K562 (cell line): ENCODE measurements around the gene TERT. TPM values are rescaled to one million over a fixed set of nuclear protein-coding genes. Genes with fewer than 3 reads are reported as not detected.

Experiments
- ATAC-seq: fragments of 200-7000 bp; cut with Tn5 transposase; 3 replicates; pipeline ENCODE4 v1.9.1; 2020; ENCODE audit warnings: moderate library complexity
- BruUV-seq: library from RNA; stranded (reverse); fragments of 400-500 nt; replicated peaks from 2 replicates; lab custom pipeline; 2021; lab: Mats Ljungman, UMichigan
- CTCF ChIA-PET: fragments of 300-600 bp; formaldehyde crosslinking; extraction: SDS; loops from one replicate; lab custom pipeline; 2021; ENCODE audit warnings: low intra/inter-chr PET ratio; lab: Yijun Ruan, JAX
- POLR2A ChIA-PET: fragments of 300-600, 350-650 bp; sonication (Branson Sonifier 250); formaldehyde crosslinking; extraction: SDS; loops from one replicate; lab custom pipeline; 2021; ENCODE audit warnings: antibody characterized with exemption, inconsistent platforms; lab: Yijun Ruan, JAX
- DNase-seq, 4 experiments: peaks; one replicate each; pipeline versions ENCODE4 v3.0.0 to v3.0.0-alpha.2; 2011 to 2018; ENCODE audit warnings: low spot score in 3 of 4, mixed read lengths in 3 of 4; ENCODE audit errors: extremely low read depth in 1 of 4
- FAIRE-seq: peaks from 2 replicates; lab custom pipeline; 2011; peaks lifted over from hg19 to GRCh38; lab: Jason Lieb, UNC
- H2AFZ ChIP-seq: 2 replicates; pipeline ENCODE4 v1.6.0; 2011; ENCODE audit warnings: low read depth, low read length, control low read depth, inconsistent platforms
- H3K27ac ChIP-seq: fragments of 200-600 bp; 3 replicates; pipeline ENCODE4 v1.8.0; 2011; ENCODE audit warnings: low read depth, mild to moderate bottlenecking, control low read depth, inconsistent platforms, low read length, moderate library complexity, mixed read lengths; ENCODE audit errors: extremely low read depth
- H3K27me3 ChIP-seq, 2 experiments: fragments of 300-600 bp in 1 of 2; 2 replicates in 1 of 2; 3 replicates in 1 of 2; pipeline versions ENCODE4 v1.6.0 to v1.8.0; 2011; ENCODE audit warnings: inconsistent platforms in 2 of 2, low read length in 2 of 2, mild to moderate bottlenecking in 1 of 2, mixed read lengths in 1 of 2, moderate library complexity in 1 of 2; ENCODE audit not compliant: control insufficient read depth in 2 of 2, insufficient read depth in 2 of 2
- H3K36me3 ChIP-seq: fragments of 300-600 bp; 3 replicates; pipeline ENCODE4 v1.8.0; 2011; ENCODE audit warnings: mild to moderate bottlenecking, low read length, inconsistent platforms; ENCODE audit not compliant: control insufficient read depth, insufficient read depth
- H3K4me1 ChIP-seq, 2 experiments: fragments of 200-600 bp in 1 of 2; replicated peaks in 1 of 2; 2 replicates in 1 of 2; 3 replicates in 1 of 2; pipeline versions ENCODE4 v1.5.1 to v1.8.0; 2011; ENCODE audit warnings: inconsistent platforms in 2 of 2, low read length in 2 of 2, mild to moderate bottlenecking in 1 of 2, mixed read lengths in 1 of 2, moderate library complexity in 1 of 2; ENCODE audit not compliant: control insufficient read depth in 2 of 2, insufficient read depth in 2 of 2
- H3K4me2 ChIP-seq: 2 replicates; pipeline ENCODE4 v1.6.1; 2011; ENCODE audit warnings: low read length, control low read depth, inconsistent platforms, mixed read lengths; ENCODE audit not compliant: insufficient read depth
- H3K4me3 ChIP-seq: fragments of 200-600 bp; sonication (generic), shearing (Covaris generic); 2 replicates; pipeline ENCODE4 v1.5.1; 2016; ENCODE audit warnings: control low read depth, inconsistent platforms
- H3K79me2 ChIP-seq: fragments of 200-600 bp; 3 replicates; pipeline ENCODE4 v1.8.0; 2011; ENCODE audit warnings: low read length, inconsistent platforms; ENCODE audit not compliant: control insufficient read depth, insufficient read depth
- H3K9ac ChIP-seq, 2 experiments: 2 replicates each; pipeline versions ENCODE4 v1.6.0 to v1.6.1; 2011; ENCODE audit warnings: low read depth in 2 of 2, low read length in 2 of 2, control low read depth in 1 of 2, inconsistent platforms in 1 of 2, mild to moderate bottlenecking in 1 of 2, mixed read lengths in 1 of 2; ENCODE audit not compliant: insufficient read depth in 1 of 2
- H3K9me1 ChIP-seq: one replicate; pipeline ENCODE4 v1.6.0; 2011; ENCODE audit warnings: inconsistent platforms, mild to moderate bottlenecking, low read length, moderate library complexity; ENCODE audit not compliant: control insufficient read depth, insufficient read depth
- H3K9me3 ChIP-seq: replicated peaks from 2 replicates; pipeline ENCODE4 v1.5.1; 2011; ENCODE audit warnings: low read depth, low read length, inconsistent platforms; ENCODE audit not compliant: control insufficient read depth, insufficient read depth
- H4K20me1 ChIP-seq: replicated peaks from 2 replicates; pipeline ENCODE4 v1.6.1; 2011; ENCODE audit warnings: low read length, inconsistent platforms, mixed read lengths; ENCODE audit not compliant: control insufficient read depth, insufficient read depth
- CREB3 ChIP-seq: fragments of 450-650 bp; conservative IDR thresholded peaks from 2 replicates; pipeline ENCODE4 v1.6.1; 2016; ENCODE audit warnings: missing genetic modification characterization, low read depth, mild to moderate bottlenecking, missing compliant biosample characterization, moderate library complexity
- HDAC2 ChIP-seq: fragments of 450-650 bp; IDR thresholded peaks from 2 replicates; pipeline ENCODE4 v1.6.1; 2016; ENCODE audit warnings: mild to moderate bottlenecking
- MGA ChIP-seq: fragments of 450-650 bp; IDR thresholded peaks from 2 replicates; pipeline ENCODE4 v1.6.1; 2016; ENCODE audit warnings: mild to moderate bottlenecking, moderate library complexity
- WHSC1 ChIP-seq: IDR thresholded peaks from one replicate; pipeline ENCODE4 v1.6.1; 2012; ENCODE audit warnings: low read length, control low read depth, inconsistent platforms
- ZFP1 ChIP-seq: fragments of 450-650 bp; formaldehyde crosslinking; IDR thresholded peaks from 2 replicates; pipeline ENCODE4 v1.4.0; 2020; ENCODE audit warnings: mild to moderate bottlenecking, mixed read lengths
- ZFP36 ChIP-seq: fragments of 150-350 bp; IDR thresholded peaks from 2 replicates; pipeline ENCODE4 v1.6.1; 2018; ENCODE audit warnings: low read length, low read depth; ENCODE audit not compliant: partially characterized antibody
- ZNF347 ChIP-seq: fragments of 450-650 bp; formaldehyde crosslinking; IDR thresholded peaks from 2 replicates; pipeline ENCODE4 v1.4.0; 2020; ENCODE audit warnings: low read depth, mild to moderate bottlenecking, moderate library complexity
- ZNF583 ChIP-seq: fragments of 250-450 bp; sonication (Bioruptor Pico); IDR thresholded peaks from 2 replicates; pipeline ENCODE4 v1.4.0; 2020
- WGBS: fragments of 100-300 bp; shearing (Covaris generic); methylation state at CpG from one replicate; pipeline ENCODE4 v1.1.6; 2016; ENCODE audit warnings: low coverage, mixed read lengths; ENCODE audit not compliant: insufficient coverage; ENCODE audit errors: missing lambda C conversion rate; 5-methylcytosine and 5-hydroxymethylcytosine counted together
- in situ Hi-C: fragments of 300-500 bp; cut with MboI; formaldehyde crosslinking; loops from 4 replicates; pipeline ENCODE4 v1.15.0; 2018; ENCODE audit warnings: inconsistent platforms, mixed read lengths
- intact Hi-C: fragments of 100-400 bp; cut with micrococcal nuclease; formaldehyde crosslinking; loops from 2 replicates; pipeline ENCODE4 v1.14.2; 2022
- polyA plus RNA-seq, 8 experiments: library from polyadenylated mRNA; depleted of rRNA in 4 of 8; stranded (reverse) in 5 of 8; unstranded in 3 of 8; fragments of >200 nt; fragmentation: Nextera tagmentation in 2 of 8; fragmentation: Illumina TruSeq in 1 of 8; extraction: Ambion mirVana in 2 of 8; extraction: Trizol in 1 of 8; gene quantifications; 2 replicates each; pipeline versions ENCODE4 v1.2.1 to v1.2.3, GENCODE V29; 2011 to 2014; ENCODE audit warnings: inconsistent platforms in 1 of 8, missing spikeins in 1 of 8
- total RNA-seq, 7 experiments: library from RNA; depleted of rRNA in 6 of 7; stranded (reverse); fragments of >200 nt in 6 of 7; fragmentation: Illumina TruSeq in 2 of 7; extraction: Trizol in 2 of 7; gene quantifications; 2 replicates each; pipeline versions ENCODE4 v1.2.1 to v1.2.3, GENCODE V29; 2011 to 2021; ENCODE audit warnings: low replicate concordance in 1 of 7

The TERT gene
- total and polyA plus RNA-seq, 9 of the 15 experiments (the other 6 are each of a cell fraction or from before 2014, with no cell fraction given), result 0.08 to 4.5 (median 0.98) TPM; not detected in 1

GRCh38 chr5:1270426-1270825 is 24.4 kb downstream of the TERT start:
- Histone ChIP-seq H3K27ac (no peak overlapping the region), H3K9me1 (no peaks in the 10 kb centered on the region), H3K9ac (no peak overlapping the region; a peak in 1 of 4 replicates), H3K36me3 (no peaks in the 10 kb centered on the region), H3K79me2 (no peaks in the 10 kb centered on the region), H3K27me3 (peaks cover 11 to 63% of the 10 kb centered on the region in 2 experiments), H3K4me2 (no peak overlapping the region), H3K4me3 (no peak overlapping the region), H2AFZ (no peak overlapping the region), H3K4me1 (peaks cover 0 to 21% of the 10 kb centered on the region in 2 experiments; a peak in 1 of 5 replicates), H4K20me1 (0 out of 2 replicates have a peak, but pooled peaks cover 5% of the 10 kb centered on the region), H3K9me3 (no peaks in the 10 kb centered on the region)
- in situ Hi-C loops (no loop called here), intact Hi-C loops (no loop called here)
- FAIRE-seq, result no peak
- ChIA-PET CTCF (no interaction called here), POLR2A (no interaction called here)
- BruUV-seq, result no TSS peak
- no peak for ATAC-seq
- DNase-seq, result no peak
- 27% methylated on average over 22 of the region's 22 CpGs for WGBS
- TF ChIP-seq ZNF583 (CRISPR knock-in tag) (no peak), HDAC2 (no peak), ZFP1 (no peak), MGA (no peak), WHSC1 (no peak), CREB3 (no peak), ZFP36 (no peak), ZNF347 (no peak)
